Left colon (tissue), 2 donors: ENCODE data around the gene AARS2. TPM values are rescaled to one million over a fixed set of nuclear protein-coding genes. Genes with fewer than 3 reads are reported as not detected.

ENCODE experiments used
- ATAC-seq: fragments of 200-7000 bp; cut with Tn5 transposase; one replicate; pipeline ENCODE4 v1.9.1; 2020; ENCODE audit warnings: mild to moderate bottlenecking, moderate library complexity
- DNase-seq, 2 donors: peaks; one replicate each; pipeline ENCODE4 v3.0.0-alpha.2; 2020
- intact Hi-C, 2 donors: fragments of 100-400 bp; cut with DNase I in 1 of 2; cut with micrococcal nuclease in 1 of 2; formaldehyde crosslinking; loops; one replicate each; pipeline versions ENCODE4 v1.11.2 to v1.14.0; 2022; cut with DNase I, micrococcal nuclease
- total RNA-seq, 2 donors: library from RNA; stranded (reverse); fragmentation: NEBNext Ultra II Directional; extraction: Animal tissue kit (Norgen Biotek cat#: 25700); gene quantifications; one replicate each; pipeline ENCODE4 v1.2.1, GENCODE V29; 2021
- donor health status: DM: no; HTN: no; CAD: no.
- donor health status: DM: yes; HTN: yes; CAD: no.

Gene AARS2
- total RNA-seq, 2 donors from 2014 or later: 8.6 to 12.0 TPM

DNA sequence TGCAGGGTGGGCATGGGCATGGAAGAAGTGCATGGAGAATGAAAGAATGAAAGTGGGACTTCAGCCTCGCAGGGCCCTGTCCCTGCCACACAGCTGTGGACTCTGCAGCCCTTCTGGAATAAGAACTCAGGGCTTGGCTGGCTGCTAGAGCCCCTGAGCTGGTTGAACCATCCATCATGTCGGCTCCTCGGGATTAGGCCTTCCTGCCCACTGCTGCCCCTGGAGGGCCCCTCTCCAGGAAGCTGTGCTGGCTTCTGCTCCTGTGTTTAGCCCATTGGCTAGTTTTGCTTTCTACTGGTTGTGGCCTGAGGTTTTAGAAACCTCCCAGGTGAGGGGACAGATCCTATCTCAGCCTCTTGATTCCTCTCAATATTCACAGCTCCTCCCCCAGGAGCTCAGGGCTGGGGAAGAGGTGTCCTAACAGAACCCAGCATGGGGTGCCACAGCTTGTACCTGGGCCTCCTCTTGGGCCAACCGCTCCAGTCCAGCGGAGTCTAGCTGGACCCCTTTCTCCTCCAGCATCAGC lies 7.9 kb downstream of the AARS2 start:
- no peak for DNase-seq
- ATAC-seq: no peak
- intact Hi-C loops: no loop called here

GRCh38 chr6:44304282-44305199 lies 8.6 kb downstream of the AARS2 start:
- peak; percentile 45 for ATAC-seq
- intact Hi-C loops: no loop called here
- DNase-seq: peak in 1 of 2 donors; percentile 23

DNA sequence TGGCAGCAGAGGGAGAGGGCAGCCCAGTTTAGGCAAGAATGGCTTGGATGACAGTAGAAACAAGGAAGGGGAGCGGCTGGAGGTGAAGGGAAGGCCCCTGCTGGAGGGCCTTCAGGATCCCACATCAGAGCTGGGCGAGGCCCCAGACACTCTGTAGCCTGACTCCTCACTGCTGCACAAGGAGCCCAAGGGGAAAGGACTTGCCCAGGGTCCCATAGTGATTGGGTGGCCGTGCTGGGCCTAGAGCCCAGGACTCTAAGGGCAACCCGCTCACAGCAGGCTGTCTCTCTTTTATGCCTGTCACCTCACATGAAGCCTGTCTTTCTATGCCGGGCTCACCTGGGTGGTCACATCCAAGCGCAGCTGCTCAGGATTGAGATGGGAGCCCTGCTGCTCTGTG lies 9.3 kb downstream of the AARS2 start:
- ATAC-seq: no peak
- intact Hi-C loops: no loop called here
- no peak for DNase-seq

DNA sequence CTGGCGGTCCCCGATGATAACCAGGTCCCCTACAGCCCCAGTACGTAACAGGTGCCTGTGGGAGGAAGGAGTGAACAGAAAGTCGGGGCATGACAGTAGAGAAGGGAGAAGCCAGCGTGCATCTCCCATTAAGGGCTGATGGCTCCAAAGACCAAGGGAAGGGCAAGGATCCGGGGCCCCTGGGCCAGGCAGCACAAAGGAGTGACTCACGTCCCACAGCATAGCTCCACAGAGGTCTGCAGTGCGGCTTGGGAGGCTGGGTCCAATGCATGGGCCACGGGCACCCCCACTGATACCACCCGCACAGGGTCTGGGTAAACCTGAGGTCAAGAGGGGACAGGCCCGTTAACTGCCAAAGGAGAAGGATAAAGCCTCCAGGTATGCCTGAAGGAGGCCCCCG lies 10.3 kb downstream of the AARS2 start:
- DNase-seq: no peak
- intact Hi-C loops: no loop called here
- ATAC-seq: no peak

DNA sequence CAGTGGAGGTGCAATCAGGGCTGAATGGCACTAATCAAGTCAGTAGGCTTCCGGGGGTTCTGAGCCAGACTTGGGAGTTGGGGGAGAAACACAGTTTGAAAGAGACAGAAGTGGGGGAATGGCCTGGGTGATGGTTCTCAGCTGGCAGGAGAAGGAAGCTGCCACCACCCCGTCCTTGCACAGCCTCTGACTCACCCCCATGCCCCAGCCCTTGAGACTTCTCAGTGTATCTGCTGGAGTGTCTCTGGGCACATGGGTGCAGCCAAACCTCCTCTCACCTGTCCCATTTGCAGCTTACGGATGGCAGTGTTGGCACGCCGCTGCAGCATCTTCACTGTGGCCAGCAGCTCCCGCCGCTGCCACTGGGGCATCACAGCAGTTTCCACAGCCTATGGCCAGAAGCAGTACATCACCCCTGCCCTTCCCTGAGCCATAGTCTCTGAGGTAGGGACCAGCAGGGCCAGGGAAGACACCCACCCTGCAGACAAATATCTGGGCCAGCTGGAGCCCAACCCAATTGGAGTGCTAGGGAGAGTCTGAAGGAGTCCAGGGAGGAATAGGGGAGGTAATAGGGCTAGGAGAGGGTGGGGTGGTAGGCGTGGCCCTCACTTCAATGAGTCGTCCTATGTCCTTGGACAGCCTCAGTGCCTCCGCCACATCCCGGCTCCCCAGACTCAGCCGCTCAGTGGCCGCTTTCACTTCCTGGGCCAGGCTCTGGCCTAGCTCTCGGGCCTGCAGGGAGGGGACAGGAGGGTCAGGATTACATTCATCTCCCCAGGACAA lies 11.2 kb downstream of the AARS2 start:
- intact Hi-C loops: no loop called here
- DNase-seq: no peak
- ATAC-seq: no peak

GRCh38 chr6:44301106-44301505 lies 12.0 kb downstream of the AARS2 start:
- intact Hi-C loops: no loop called here
- ATAC-seq (no peak), DNase-seq (no peak)

GRCh38 chr6:44300292-44300823 lies 12.8 kb downstream of the AARS2 start:
- ATAC-seq (no peak), DNase-seq (no peak)
- intact Hi-C loops: no loop called here

DNA sequence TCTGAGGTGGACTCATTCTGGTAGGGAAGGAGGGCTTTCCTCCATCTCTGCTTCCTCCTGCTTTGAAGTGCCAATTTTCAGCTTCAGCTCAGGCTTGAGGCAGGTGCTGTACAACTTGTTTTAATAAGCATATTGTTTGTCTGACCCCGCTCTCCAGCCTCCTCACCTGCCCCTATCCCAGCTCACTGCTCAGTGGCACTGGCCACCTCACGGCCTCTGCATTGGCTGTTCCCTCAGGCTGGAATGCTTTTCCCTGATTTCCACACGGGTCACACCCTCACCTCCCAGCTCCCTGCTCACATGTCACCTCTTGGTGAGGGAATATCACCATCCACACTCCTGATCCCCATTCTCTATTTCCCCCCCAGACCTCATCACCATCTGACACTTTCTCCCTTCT lies 14.3 kb downstream of the AARS2 start:
- ATAC-seq (no peak), DNase-seq (no peak)
- intact Hi-C loops: no loop called here

DNA sequence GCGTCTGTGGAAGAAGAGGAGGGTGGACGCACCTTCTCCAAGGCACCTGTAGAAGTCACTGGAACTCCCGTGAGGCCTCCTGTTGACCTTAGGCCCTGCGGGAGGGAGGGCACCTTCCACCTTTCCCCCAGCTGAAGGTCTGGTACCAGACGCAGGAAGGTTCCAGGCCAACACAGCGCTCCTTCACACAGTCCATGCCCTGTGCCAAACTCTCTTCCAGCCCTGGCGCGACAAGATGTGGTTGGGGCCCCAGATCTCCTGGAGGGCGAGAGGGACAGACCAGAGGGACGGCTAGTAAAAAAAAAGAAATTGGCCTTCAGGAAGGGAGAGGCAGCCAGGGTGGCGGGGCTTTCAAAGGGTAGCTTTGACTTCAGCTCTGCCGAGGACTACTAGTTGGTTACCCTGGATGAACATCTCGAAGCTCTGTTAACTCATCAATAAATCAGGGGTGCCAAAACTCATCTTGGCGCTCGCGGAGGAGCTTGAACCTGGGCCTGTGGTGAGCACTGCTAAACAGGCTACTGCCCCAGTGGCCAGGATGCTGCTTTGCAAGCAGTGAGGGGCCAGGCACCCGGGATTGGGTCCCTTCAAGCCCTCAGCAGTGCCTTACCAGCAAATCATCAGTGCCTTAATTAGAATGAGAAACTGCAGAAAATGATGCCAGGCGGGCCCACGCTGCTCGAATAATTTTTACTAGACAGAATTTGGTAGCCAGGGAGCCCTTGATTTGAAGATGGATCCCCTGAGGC lies 14.9 kb downstream of the AARS2 start:
- intact Hi-C loops: no loop called here
- DNase-seq (no peak), ATAC-seq (peak; percentile 47)

DNA sequence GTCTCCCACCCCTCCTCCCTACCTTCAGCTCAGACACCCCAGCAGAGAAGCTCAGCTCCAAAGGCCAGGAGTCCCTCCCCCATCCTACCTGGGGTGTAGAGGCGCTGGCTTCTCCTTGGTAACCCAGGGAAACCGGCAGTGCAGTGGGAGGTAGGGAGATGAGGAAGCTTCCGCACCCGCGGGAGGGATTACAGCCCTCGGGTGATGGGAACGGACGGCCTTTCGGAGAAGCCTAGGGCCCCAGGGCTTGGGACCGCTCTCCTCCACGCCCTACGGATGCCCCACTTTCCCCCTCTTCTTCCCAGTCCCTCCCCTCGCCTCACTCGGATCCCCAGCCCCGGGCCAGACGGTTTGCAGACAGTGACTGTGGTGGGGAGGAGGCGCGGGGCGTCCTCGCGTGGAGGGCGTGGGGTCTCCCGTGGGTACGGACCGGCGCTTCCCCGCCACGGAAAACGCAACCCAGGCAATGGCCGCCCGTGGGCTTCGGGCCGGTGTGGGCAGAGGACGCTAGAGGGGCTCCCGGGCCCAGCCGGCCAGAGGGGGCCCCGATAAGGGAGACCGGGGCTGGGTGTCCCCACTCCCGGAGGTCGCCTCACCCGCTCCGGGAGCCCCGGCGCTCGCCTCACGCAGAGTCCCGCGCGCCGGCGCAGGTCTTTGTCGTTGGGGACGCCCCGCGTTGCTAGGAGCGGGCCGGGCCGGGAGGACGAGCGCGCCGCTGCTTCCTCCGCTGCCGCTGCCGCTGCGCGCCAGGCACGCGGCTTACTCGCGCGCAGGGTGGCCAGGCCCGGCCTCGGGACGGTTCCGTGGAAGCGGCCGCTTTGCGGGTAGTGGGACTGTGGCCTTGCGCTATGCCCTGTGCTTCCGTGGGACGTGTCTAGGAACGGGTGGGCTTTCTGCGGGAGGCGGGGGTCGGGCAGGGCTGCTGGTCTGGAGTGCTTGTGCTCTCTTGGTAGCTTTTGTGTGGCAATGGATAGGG lies 15.8 kb downstream of the AARS2 start:
- intact Hi-C loops: no loop called here
- DNase-seq: peak in 1 of 2 donors; percentile 47
- peak; percentile 78 for ATAC-seq

DNA sequence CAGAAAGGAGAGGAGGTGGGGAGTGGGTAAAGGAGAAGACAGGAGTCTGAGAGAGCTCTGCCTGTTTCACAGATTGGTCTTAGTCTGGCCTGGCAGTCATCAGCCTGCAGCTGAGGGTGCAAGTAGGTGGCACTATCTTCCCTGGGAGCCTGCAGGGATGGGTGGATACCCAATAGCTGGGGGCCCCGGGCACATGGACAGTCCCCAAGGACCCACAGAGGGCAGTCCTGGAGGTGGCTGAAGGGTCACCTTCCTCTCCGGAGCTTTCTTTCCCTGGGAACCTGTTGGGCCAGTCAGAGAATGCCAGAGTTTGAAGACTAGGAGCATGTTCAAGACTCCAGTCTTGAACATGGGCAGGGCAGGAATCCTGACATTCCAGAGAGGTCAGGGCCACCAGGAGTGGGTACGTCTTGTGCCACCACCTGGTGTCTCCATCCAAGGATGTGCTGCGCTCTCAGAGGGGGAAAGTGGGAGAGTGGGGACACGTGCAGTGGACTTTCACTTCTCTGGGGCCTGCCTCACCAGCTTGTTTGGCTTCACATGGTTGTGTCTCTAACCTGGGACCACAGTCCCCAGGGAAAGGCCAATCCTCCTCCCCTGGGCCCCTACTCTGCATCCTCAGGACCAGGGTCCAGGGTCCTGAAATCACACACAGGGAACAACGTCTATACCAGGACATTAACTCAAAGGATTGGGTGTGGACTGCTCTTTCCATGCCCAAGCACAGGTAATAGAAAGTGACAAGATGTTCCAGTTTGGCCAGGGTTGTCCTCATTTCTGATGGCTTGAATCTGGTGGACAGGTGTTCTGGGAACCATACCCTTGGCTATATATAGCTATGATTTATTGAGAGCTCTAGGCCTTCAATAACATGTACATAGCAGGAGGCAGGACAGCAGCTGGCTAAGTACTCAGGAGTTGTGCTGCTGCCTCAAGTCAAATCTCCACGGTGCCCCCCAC lies 18.0 kb downstream of the AARS2 start:
- no peak for ATAC-seq
- intact Hi-C loops: no loop called here
- no peak for DNase-seq

DNA sequence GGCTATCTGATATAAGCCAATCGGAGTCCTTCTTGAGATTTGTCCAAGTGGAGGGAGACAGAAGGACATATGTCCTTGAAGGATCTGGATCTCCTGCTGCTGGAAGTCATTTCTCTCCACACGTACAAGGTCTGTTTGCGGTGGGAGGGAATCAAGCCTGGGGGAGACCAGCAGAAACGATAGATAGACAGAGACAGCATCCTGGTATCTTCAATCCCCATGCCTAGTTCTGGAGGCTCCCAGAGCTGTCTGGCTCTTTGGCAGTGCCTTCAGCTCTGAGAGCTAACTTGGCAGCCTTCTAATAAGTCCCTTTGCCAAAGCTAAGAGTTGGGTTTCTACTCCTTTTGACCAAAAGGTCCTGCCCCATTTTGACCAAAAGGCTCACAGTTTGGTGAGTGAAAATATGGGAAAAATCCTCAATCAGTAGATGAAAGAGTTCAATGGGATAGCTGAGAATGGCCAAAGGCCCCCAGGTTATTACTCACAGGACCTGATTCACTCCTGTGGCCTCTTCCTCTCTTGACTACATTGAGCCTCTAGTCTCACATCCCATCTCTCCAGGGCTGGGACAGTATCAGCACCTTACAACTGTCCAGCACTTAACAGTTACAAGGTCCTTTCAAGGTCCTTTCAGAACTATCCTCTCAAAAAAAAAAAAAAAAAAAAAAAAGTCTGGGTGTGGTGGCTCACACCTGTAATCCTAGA lies 20.3 kb downstream of the AARS2 start:
- ATAC-seq (no peak), DNase-seq (no peak)
- intact Hi-C loops: no loop called here

- DNase-seq (no peak), ATAC-seq (no peak)
- intact Hi-C loops: no loop called here
Observed at GRCh38 chr6:44291841-44292240, 21.3 kb downstream of the AARS2 start.

DNA sequence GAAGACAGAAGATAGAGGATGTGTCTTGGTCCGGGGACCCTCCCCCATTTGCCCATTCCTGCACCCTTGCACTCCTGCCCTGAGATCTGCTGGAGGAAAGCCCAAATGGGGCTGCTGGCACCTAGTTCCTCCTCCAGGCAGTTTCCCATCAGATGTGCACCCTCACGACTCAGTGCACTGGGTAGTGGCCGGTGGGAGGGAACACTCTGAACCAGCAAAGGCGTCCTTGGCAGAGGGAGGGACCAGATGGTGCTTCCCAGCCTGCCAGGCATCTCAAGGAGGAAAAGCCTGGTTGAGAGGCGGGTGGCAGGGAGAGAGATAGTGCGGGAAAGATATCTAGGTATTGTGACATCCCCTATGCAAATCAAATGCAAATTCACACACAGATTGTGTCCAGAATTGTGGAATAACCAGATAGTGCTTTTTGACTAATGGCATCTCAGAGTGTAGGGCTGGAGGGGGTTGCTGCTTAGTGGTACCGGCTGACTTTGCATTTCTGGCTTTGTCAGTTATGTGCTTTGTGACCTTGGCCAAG lies 23.4 kb downstream of the AARS2 start:
- intact Hi-C loops: no loop called here
- DNase-seq (no peak), ATAC-seq (no peak)

GRCh38 chr6:44286747-44287146 lies 26.4 kb downstream of the AARS2 start:
- no peak for DNase-seq
- intact Hi-C loops: no loop called here
- no peak for ATAC-seq

DNA sequence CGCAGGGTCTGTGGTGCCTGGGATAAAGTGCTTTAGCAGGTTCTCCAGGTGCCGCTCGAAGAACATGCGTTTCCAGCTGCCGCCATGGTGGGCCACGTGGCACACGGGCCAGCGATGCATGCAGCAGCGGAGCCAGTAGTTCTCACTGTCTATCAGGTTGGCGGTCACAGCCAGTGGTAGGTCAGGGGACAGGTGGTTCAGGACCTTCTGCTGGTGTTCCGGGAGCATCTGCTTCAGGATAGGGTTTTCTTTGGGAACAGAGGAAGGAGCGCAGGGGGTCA lies 26.9 kb downstream of the AARS2 start:
- no peak for DNase-seq
- ATAC-seq: no peak
- intact Hi-C loops: no loop called here
